Measurements from ENCODE around the gene TMEM198. TPM values are rescaled to one million over a fixed set of nuclear protein-coding genes. Genes with fewer than 3 reads are reported as not detected.

Gene TMEM198
- total RNA-seq, 1 donor from 2014 or later: 1.4 TPM

DNA sequence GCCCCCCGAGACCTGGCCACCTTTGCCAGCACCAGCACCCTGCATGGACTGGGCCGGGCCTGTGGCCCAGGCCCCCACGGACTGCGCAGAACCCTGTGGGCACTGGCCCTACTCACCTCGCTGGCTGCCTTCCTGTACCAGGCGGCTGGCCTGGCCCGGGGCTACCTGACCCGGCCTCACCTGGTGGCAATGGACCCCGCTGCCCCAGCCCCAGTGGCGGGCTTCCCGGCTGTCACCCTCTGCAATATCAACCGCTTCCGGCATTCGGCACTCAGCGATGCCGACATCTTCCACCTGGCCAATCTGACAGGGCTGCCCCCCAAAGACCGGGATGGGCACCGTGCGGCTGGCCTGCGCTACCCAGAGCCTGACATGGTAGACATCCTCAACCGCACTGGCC, 29.0 kb upstream of the TMEM198 start:
- H3K36me3 ChIP-seq: no peaks in the 10 kb centered on the region
- DNase-seq (no peak), ATAC-seq (peak in 1 of 2 donors; percentile 4)
- H3K4me1 ChIP-seq: peaks cover 6% of the 10 kb centered on the region
- no peak overlapping the region for H3K27ac ChIP-seq
- no peaks in the 10 kb centered on the region for H3K9me3 ChIP-seq
- intact Hi-C loops (cut with DNase I): no loop called here
- no peak overlapping the region for H3K4me3 ChIP-seq
- TF ChIP-seq, protein P1, sequence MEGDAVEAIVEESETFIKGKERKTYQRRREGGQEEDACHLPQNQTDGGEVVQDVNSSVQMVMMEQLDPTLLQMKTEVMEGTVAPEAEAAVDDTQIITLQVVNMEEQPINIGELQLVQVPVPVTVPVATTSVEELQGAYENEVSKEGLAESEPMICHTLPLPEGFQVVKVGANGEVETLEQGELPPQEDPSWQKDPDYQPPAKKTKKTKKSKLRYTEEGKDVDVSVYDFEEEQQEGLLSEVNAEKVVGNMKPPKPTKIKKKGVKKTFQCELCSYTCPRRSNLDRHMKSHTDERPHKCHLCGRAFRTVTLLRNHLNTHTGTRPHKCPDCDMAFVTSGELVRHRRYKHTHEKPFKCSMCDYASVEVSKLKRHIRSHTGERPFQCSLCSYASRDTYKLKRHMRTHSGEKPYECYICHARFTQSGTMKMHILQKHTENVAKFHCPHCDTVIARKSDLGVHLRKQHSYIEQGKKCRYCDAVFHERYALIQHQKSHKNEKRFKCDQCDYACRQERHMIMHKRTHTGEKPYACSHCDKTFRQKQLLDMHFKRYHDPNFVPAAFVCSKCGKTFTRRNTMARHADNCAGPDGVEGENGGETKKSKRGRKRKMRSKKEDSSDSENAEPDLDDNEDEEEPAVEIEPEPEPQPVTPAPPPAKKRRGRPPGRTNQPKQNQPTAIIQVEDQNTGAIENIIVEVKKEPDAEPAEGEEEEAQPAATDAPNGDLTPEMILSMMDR (IDR thresholded peaks at IDR 0.05): no peak
- peaks cover 82% of the 10 kb centered on the region for H3K27me3 ChIP-seq (ENCODE audit: low read depth)

DNA sequence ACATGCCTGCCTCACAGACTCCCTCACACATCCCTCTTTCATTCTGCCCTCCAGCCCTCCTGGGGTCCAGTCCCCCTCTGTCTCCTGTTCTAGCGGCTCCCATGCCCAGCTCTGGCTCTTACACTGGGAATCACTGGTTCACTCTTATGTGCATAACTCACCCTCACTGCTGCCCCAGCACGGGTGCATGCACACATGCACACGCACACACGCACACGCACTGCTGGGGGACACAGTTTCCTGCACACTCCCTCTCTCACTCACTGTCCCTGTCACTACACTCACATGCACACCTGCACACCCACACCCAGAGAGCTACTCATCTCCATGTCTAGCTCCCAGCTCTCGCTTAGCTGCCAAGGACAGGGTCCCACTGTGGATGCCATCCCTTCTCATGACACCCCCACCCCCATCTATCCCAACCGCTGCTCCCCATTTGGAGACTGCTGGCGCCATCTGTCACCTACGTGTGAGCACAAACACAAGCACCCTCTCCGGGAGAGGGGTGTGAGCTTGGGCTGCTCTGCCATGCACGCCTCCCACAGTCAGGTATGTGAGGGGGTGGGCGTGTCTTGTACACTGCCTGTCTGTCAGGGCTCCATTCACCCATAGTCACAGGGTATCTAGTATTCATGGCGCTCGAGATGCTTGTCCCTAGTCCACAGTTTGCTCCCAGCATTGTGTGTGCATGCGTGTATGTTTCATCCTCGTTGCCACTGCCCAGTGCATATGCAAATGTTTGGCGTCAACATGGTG, 27.8 kb upstream of the TMEM198 start:
- H3K4me1 ChIP-seq: no peaks in the 10 kb centered on the region
- peaks cover 83% of the 10 kb centered on the region for H3K27me3 ChIP-seq (ENCODE audit: low read depth)
- no peak overlapping the region for H3K27ac ChIP-seq
- no peak overlapping the region for H3K4me3 ChIP-seq
- DNase-seq: no peak
- ATAC-seq: no peak
- TF ChIP-seq, protein P1 (IDR thresholded peaks at IDR 0.05): no peak
- H3K9me3 ChIP-seq: no peaks in the 10 kb centered on the region
- H3K36me3 ChIP-seq: no peaks in the 10 kb centered on the region
- intact Hi-C loops (cut with DNase I): no loop called here

DNA sequence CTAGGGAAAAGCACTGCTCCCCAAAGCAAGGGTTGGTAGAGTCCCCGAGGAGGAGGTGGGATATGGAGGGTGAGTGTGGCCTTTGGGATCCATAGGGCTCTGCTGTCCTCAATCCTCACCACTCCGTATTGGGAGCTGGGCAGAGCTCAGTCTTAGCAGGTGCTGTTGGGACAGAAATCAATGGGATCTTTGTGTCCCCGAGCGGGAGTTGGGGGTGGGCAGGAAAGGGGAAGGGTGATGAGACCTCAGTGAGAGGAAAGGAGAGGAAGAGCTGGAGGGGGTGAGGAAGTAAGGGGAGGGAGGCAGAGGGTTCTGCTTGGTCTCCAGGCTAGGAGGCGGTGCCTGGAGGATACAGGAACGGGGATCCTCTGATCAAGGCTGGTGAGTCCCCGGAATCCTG, 26.9 kb upstream of the TMEM198 start:
- DNase-seq: no peak
- no peaks in the 10 kb centered on the region for H3K36me3 ChIP-seq
- H3K27me3 ChIP-seq (ENCODE audit: low read depth): peaks cover 81% of the 10 kb centered on the region
- no peak overlapping the region for H3K27ac ChIP-seq
- H3K4me3 ChIP-seq: no peak overlapping the region
- TF ChIP-seq, protein P1 (IDR thresholded peaks at IDR 0.05): no peak
- no peak for ATAC-seq
- H3K4me1 ChIP-seq: no peaks in the 10 kb centered on the region
- no peaks in the 10 kb centered on the region for H3K9me3 ChIP-seq
- intact Hi-C loops (cut with DNase I): no loop called here

DNA sequence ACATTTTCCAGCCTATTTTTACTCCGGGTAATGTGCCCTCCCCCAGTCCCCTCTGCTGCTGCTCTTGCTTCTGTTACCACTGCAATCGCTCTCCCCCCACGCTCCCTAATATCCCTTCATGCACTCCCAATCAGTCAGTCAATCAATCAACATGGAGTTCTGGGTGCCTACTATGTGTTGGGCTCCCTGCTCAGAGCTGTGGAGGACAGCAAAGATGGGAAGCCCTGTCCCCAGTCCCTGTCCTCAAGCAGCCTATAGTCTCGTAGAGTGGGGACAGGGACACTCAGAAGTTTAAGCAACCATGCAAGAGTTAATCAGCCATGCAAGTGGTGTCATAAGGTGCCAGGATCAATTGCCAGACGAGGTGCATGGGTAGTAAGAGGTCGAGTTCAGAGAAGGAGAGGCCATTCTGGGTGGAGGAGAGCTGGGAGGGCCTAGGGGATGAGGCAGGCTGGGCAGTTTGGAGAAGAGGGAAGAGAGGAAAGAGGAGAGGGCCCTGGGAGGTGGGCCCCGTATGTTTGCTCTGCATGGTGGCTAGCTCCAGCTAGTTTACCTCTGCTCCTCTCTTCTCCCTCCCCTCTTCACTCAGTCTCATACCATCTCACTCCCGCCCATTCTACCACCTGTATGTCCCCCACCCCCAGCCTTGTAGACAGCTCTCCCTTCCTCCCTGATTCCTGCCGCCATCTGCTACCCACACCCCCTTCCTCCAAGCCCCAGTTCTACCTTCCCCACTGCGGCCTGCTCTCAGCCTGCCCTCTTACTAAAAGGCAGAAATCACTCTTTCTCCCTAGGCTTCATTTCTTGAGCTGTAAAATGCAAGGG, 25.7 kb upstream of the TMEM198 start:
- Histone ChIP-seq H3K36me3 (no peaks in the 10 kb centered on the region), H3K4me3 (no peak overlapping the region), H3K27me3 (ENCODE audit: low read depth) (peaks cover 81% of the 10 kb centered on the region), H3K4me1 (peaks cover 4% of the 10 kb centered on the region), H3K27ac (no peak overlapping the region), H3K9me3 (no peaks in the 10 kb centered on the region)
- intact Hi-C loops (cut with DNase I): no loop called here
- DNase-seq (no peak), ATAC-seq (no peak)
- TF ChIP-seq, protein P1 (IDR thresholded peaks at IDR 0.05): no peak

DNA sequence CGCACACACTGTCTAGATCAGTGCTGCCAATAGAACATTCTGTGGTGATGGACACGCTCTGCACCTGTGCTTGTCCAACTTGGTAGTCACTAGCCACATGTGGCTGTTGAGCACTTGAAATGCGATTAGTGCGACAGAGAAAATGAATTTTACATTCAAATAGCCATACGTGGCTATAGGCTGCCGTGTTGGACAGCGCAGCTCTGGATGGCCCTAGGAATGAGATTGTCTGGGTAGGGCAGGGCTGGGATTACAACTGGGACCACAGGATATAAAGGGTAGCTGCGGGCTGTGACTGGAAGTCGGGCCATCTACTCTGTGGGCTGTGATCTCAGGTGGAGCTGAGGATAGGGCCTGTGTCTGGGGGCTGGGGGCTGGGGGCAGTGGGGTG, 24.3 kb upstream of the TMEM198 start:
- Histone ChIP-seq H3K9me3 (no peaks in the 10 kb centered on the region), H3K4me3 (no peak overlapping the region), H3K27ac (no peak overlapping the region), H3K27me3 (ENCODE audit: low read depth) (peaks cover 81% of the 10 kb centered on the region), H3K36me3 (no peaks in the 10 kb centered on the region), H3K4me1 (peaks cover 5% of the 10 kb centered on the region)
- intact Hi-C loops (cut with DNase I): no loop called here
- ATAC-seq: no peak
- TF ChIP-seq, protein P1 (IDR thresholded peaks at IDR 0.05): no peak
- no peak for DNase-seq

All from lower lobe of right lung (tissue), 2 donors.